H9 (cell line): ENCODE data around the gene LSG1. TPM values are rescaled to one million over a fixed set of nuclear protein-coding genes. Genes with fewer than 3 reads are reported as not detected.

Experiments used
- DNase-seq: peaks from one replicate; pipeline ENCODE4 v3.0.0-alpha.2; 2017
- H2AFZ ChIP-seq: one replicate; pipeline ENCODE4 v1.6.1; 2013; ENCODE audit warnings: mild to moderate bottlenecking, low read length, control low read depth, moderate library complexity
- H2AK5ac ChIP-seq: 2 replicates; pipeline ENCODE4 v1.6.1; 2013; ENCODE audit warnings: low read length, control low read depth, mixed read lengths; ENCODE audit not compliant: insufficient read length
- H2BK120ac ChIP-seq: one replicate; pipeline ENCODE4 v1.6.1; 2013; ENCODE audit warnings: low read depth, mild to moderate bottlenecking, low read length, control low read depth, inconsistent platforms; ENCODE audit not compliant: poor library complexity, severe bottlenecking
- H2BK12ac ChIP-seq: 2 replicates; pipeline ENCODE4 v1.6.1; 2013; ENCODE audit warnings: low read length, control low read depth, mixed read lengths, low read depth; ENCODE audit not compliant: insufficient read length
- H2BK15ac ChIP-seq: 2 replicates; pipeline ENCODE4 v1.6.1; 2013; ENCODE audit warnings: low read depth, low read length, control low read depth
- H2BK20ac ChIP-seq: one replicate; pipeline ENCODE4 v1.6.1; 2013; ENCODE audit warnings: low read depth, mild to moderate bottlenecking, low read length, control low read depth, inconsistent platforms; ENCODE audit not compliant: poor library complexity, severe bottlenecking
- H2BK5ac ChIP-seq: 2 replicates; pipeline ENCODE4 v1.6.1; 2013; ENCODE audit warnings: low read length, control low read depth, mixed read lengths; ENCODE audit not compliant: insufficient read length
- H3K14ac ChIP-seq: 2 replicates; pipeline ENCODE4 v1.6.1; 2013; ENCODE audit warnings: low read length, control low read depth; ENCODE audit not compliant: insufficient read depth
- H3K18ac ChIP-seq: 2 replicates; pipeline ENCODE4 v1.6.1; 2013; ENCODE audit warnings: low read depth, mild to moderate bottlenecking, mixed read lengths, low read length, control low read depth; ENCODE audit not compliant: insufficient read length
- H3K23ac ChIP-seq: 2 replicates; pipeline ENCODE4 v1.6.1; 2013; ENCODE audit warnings: low read length, control low read depth, mixed read lengths, low read depth; ENCODE audit not compliant: insufficient read length
- H3K23me2 ChIP-seq: 2 replicates; pipeline ENCODE4 v1.6.1; 2013; ENCODE audit warnings: low read depth, mild to moderate bottlenecking, mixed read lengths, low read length, control low read depth; ENCODE audit not compliant: insufficient read length, poor library complexity, severe bottlenecking
- H3K27ac ChIP-seq: 2 replicates; pipeline ENCODE4 v1.5.1; 2013; ENCODE audit warnings: low read length, control low read depth, mixed read lengths, low read depth; ENCODE audit not compliant: insufficient read length
- H3K27me3 ChIP-seq: 2 replicates; pipeline ENCODE4 v1.6.1; 2013; ENCODE audit warnings: low read length, control low read depth, inconsistent platforms; ENCODE audit not compliant: insufficient read depth
- H3K4ac ChIP-seq: 2 replicates; pipeline ENCODE4 v1.6.1; 2013; ENCODE audit warnings: low read depth, mild to moderate bottlenecking, control low read depth, inconsistent platforms, low read length, moderate library complexity
- H3K4me1 ChIP-seq: 2 replicates; pipeline ENCODE4 v1.6.1; 2013; ENCODE audit warnings: low read length, control low read depth, inconsistent platforms; ENCODE audit not compliant: insufficient read depth
- H3K4me2 ChIP-seq: 2 replicates; pipeline ENCODE4 v1.6.1; 2013; ENCODE audit warnings: low read length, control low read depth, mixed read lengths; ENCODE audit not compliant: insufficient read length, insufficient read depth
- H3K56ac ChIP-seq: 2 replicates; pipeline ENCODE4 v1.6.1; 2013; ENCODE audit warnings: low read depth, mild to moderate bottlenecking, mixed read lengths, low read length, control low read depth; ENCODE audit not compliant: insufficient read length
- H3K79me1 ChIP-seq: 2 replicates; pipeline ENCODE4 v1.6.1; 2013; ENCODE audit warnings: low read depth, mild to moderate bottlenecking, moderate library complexity, low read length, control low read depth, inconsistent platforms; ENCODE audit not compliant: insufficient read depth, poor library complexity, severe bottlenecking
- H3K79me2 ChIP-seq: 2 replicates; pipeline ENCODE4 v1.6.1; 2013; ENCODE audit warnings: low read length, control low read depth, inconsistent platforms; ENCODE audit not compliant: insufficient read depth
- H3K9ac ChIP-seq: 2 replicates; pipeline ENCODE4 v1.6.1; 2013; ENCODE audit warnings: low read length, control low read depth, mixed read lengths; ENCODE audit not compliant: insufficient read length; ENCODE audit errors: extremely low read depth
- H3K9me3 ChIP-seq: one replicate; pipeline ENCODE4 v1.6.1; 2013; ENCODE audit warnings: low read depth, low read length, inconsistent platforms; ENCODE audit not compliant: control insufficient read depth
- H3T11ph ChIP-seq: one replicate; pipeline ENCODE4 v1.6.1; 2013; ENCODE audit warnings: mild to moderate bottlenecking, low read length, control low read depth, inconsistent platforms
- H4K20me1 ChIP-seq: one replicate; pipeline ENCODE4 v1.6.1; 2013; ENCODE audit not compliant: control insufficient read depth, insufficient read length, insufficient read depth
- H4K5ac ChIP-seq: 2 replicates; pipeline ENCODE4 v1.6.1; 2013; ENCODE audit warnings: low read depth, mild to moderate bottlenecking, mixed read lengths, low read length, control low read depth; ENCODE audit not compliant: insufficient read length
- H4K8ac ChIP-seq: replicated peaks from 2 replicates; pipeline ENCODE4 v1.6.1; 2013; ENCODE audit warnings: low read length, control low read depth, mixed read lengths, low read depth; ENCODE audit not compliant: insufficient read length
- H4K91ac ChIP-seq: 2 replicates; pipeline ENCODE4 v1.6.1; 2013; ENCODE audit warnings: low read depth, mild to moderate bottlenecking, moderate library complexity, mixed read lengths, low read length, control low read depth; ENCODE audit not compliant: insufficient read length
- H3K27ac Mint-ChIP-seq, 3 experiments: 2 replicates in 2 of 3; 3 replicates in 1 of 3; pipeline ENCODE4 v1.8.0; 2020 to 2021; ENCODE audit warnings: mixed read lengths in 3 of 3, mild to moderate bottlenecking in 1 of 3, moderate library complexity in 1 of 3
- H3K27me3 Mint-ChIP-seq: 2 replicates; pipeline ENCODE4 v1.8.0; 2021; ENCODE audit warnings: low read depth, mild to moderate bottlenecking, moderate library complexity, mixed read lengths
- H3K36me3 Mint-ChIP-seq, 3 experiments: 2 replicates in 2 of 3; 3 replicates in 1 of 3; pipeline ENCODE4 v1.8.0; 2020 to 2021; ENCODE audit warnings: low read depth in 3 of 3, mixed read lengths in 3 of 3; ENCODE audit not compliant: insufficient read depth in 1 of 3
- H3K4me1 Mint-ChIP-seq, 2 experiments: 2 replicates each; pipeline ENCODE4 v1.8.0; 2020; ENCODE audit warnings: mixed read lengths in 2 of 2
- H3K4me3 Mint-ChIP-seq, 2 experiments: 2 replicates in 1 of 2; 3 replicates in 1 of 2; pipeline ENCODE4 v1.8.0; 2020 to 2021; ENCODE audit warnings: mild to moderate bottlenecking in 2 of 2, mixed read lengths in 2 of 2, moderate library complexity in 1 of 2
- H3K9me3 Mint-ChIP-seq, 2 experiments: 2 replicates in 1 of 2; 3 replicates in 1 of 2; pipeline ENCODE4 v1.8.0; 2020; ENCODE audit warnings: mild to moderate bottlenecking in 2 of 2, mixed read lengths in 2 of 2, moderate library complexity in 1 of 2
- CTCF ChIP-seq: fragments of 200-600 bp; sonication (generic); conservative IDR thresholded peaks from 3 replicates; pipeline ENCODE4 v1.8.0; 2021; ENCODE audit warnings: antibody characterized with exemption, mild to moderate bottlenecking
- WGBS: extraction: QIAGEN DNeasy Blood & Tissue Kit; methylation state at CpG from one replicate; pipeline ENCODE4 v1.1.7; 2013; ENCODE audit warnings: missing lambda C conversion rate, low lambda C conversion rate, mixed read lengths; ENCODE audit not compliant: insufficient read length; ENCODE audit errors: extremely low coverage; 5-methylcytosine and 5-hydroxymethylcytosine counted together
- total RNA-seq: library from RNA; stranded (reverse); gene quantifications from 2 replicates; pipeline ENCODE4 v1.2.1, GENCODE V29; 2021

Gene LSG1
- total RNA-seq, 1 experiment from 2014 or later = 63.3 TPM

DNA sequence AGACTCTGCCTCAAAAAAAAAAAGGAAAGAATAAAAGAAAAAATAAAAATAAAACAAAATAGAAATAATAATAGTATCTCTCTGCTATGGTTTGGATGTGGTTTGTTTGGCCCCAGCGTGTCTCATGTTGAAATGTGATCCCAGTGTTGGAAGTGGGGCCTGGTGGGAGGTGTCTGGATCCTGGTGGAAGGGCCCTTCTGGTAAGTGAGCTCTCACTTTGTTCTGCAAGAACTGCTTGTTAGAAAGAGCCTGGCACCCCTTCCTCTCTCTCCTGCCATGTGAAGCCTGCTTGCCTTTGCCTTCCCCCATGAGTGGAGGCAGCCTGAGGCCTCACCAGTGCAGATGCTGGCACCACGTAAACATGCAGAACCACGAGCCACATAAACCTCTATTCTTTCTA is 65.0 kb downstream of the LSG1 start:
- no peak for DNase-seq
- Histone ChIP-seq H3T11ph (no peak overlapping the region), H2BK5ac (no peak overlapping the region), H3K4me1 (no peaks in the 10 kb centered on the region), H3K4ac (no peak overlapping the region), H3K27ac (no peak overlapping the region), H3K23ac (no peak overlapping the region), H4K8ac (no peak overlapping the region), H3K23me2 (no peaks in the 10 kb centered on the region), H3K27me3 (no peaks in the 10 kb centered on the region), H2AK5ac (no peak overlapping the region), H4K20me1 (no peaks in the 10 kb centered on the region), H3K79me1 (no peaks in the 10 kb centered on the region), H3K18ac (no peak overlapping the region), H2BK12ac (no peak overlapping the region), H3K9ac (no peak overlapping the region), H4K91ac (no peak overlapping the region), H3K14ac (no peak overlapping the region), H3K56ac (no peak overlapping the region), H3K4me2 (no peak overlapping the region), H3K79me2 (no peaks in the 10 kb centered on the region), H2BK15ac (no peak overlapping the region), H2BK120ac (no peak overlapping the region), H3K9me3 (no peaks in the 10 kb centered on the region), H2BK20ac (no peak overlapping the region), H2AFZ (no peak overlapping the region), H4K5ac (no peak overlapping the region)
- peaks cover 3 to 4% of the 10 kb centered on the region in 2 experiments; a peak in 3 of 4 replicates for H3K4me1 Mint-ChIP-seq
- H3K9me3 Mint-ChIP-seq = no peaks in the 10 kb centered on the region; a peak in 1 of 5 replicates
- H3K36me3 Mint-ChIP-seq = peaks cover 11 to 30% (median 12%) of the 10 kb centered on the region in 3 experiments; a peak in 5 of 7 replicates
- no peak for TF ChIP-seq CTCF
- no peak overlapping the region; a peak in 1 of 7 replicates for H3K27ac Mint-ChIP-seq
- H3K4me3 Mint-ChIP-seq = no peak overlapping the region
- no CpG with 5 or more reads among the region's 3 CpGs for WGBS
- H3K27me3 Mint-ChIP-seq = no peaks in the 10 kb centered on the region
